Tibial nerve (tissue), 4 donors: ENCODE measurements around the gene AHRR.
"Not testable (repeated sequence)": the region's sequence is repeated elsewhere in the genome, so short reads cannot be mapped to it uniquely, and the experiment has no call there.

ENCODE experiments used
- EP300 ChIP-seq, 2 donors: sonication (generic); formaldehyde crosslinking; IDR thresholded peaks; one replicate each; pipeline ENCODE4 v1.6.1; 2017; ENCODE audit warnings: antibody characterized with exemption in 2 of 2, mild to moderate bottlenecking in 1 of 2
- POLR2A ChIP-seq, 2 donors: fragments of 450-650 bp; IDR thresholded peaks; one replicate each; pipeline ENCODE4 v1.6.1; 2017; ENCODE audit warnings: antibody characterized with exemption in 2 of 2, mild to moderate bottlenecking in 2 of 2, moderate library complexity in 2 of 2
- TF ChIP-seq, protein P1 (sequence below), 5 experiments: fragments of 200-600 bp in 3 of 5; fragments of 450-650 bp in 2 of 5; sonication (generic) in 3 of 5; IDR thresholded peaks; one replicate each; pipeline ENCODE4 v1.5.1; 2016 to 2019; ENCODE audit warnings: antibody characterized with exemption in 5 of 5, mild to moderate bottlenecking in 3 of 5, moderate library complexity in 2 of 5

DNA sequence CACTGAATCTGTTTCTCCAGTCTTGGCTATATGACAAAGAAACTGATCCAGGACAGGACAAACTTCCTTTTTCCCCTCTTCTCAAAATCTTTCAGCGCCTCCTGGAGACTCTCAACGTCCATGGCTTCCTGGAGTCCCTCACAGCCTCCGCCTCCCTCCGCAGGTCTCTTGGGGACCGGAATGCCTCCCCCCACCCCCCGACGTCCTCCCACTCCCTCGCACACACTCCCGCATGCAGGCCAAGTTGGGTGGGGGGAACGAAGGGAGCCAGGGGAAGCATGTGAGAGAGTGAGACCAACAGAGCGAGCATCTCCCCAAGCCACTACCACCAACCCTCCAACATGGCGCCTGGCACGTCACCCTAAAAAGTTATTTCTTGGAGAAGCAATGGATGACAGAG, 31.3 kb upstream of the AHRR start:
- TF ChIP-seq, protein P1, sequence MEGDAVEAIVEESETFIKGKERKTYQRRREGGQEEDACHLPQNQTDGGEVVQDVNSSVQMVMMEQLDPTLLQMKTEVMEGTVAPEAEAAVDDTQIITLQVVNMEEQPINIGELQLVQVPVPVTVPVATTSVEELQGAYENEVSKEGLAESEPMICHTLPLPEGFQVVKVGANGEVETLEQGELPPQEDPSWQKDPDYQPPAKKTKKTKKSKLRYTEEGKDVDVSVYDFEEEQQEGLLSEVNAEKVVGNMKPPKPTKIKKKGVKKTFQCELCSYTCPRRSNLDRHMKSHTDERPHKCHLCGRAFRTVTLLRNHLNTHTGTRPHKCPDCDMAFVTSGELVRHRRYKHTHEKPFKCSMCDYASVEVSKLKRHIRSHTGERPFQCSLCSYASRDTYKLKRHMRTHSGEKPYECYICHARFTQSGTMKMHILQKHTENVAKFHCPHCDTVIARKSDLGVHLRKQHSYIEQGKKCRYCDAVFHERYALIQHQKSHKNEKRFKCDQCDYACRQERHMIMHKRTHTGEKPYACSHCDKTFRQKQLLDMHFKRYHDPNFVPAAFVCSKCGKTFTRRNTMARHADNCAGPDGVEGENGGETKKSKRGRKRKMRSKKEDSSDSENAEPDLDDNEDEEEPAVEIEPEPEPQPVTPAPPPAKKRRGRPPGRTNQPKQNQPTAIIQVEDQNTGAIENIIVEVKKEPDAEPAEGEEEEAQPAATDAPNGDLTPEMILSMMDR (IDR thresholded peaks at IDR 0.05), result not testable (repeated sequence)
- not testable (repeated sequence) for TF ChIP-seq POLR2A, EP300 (IDR thresholded peaks at IDR 0.05)
